ENCODE data around the gene WDFY2.

Gene WDFY2

GRCh38 chr13:51601601-51602565, 17.6 kb downstream of the WDFY2 start:
- peak in 1 of 2 donors; percentile 38 for DNase-seq

GRCh38 chr13:51603716-51604115, 19.5 kb downstream of the WDFY2 start:
- DNase-seq = no peak

- no peak for DNase-seq
Measured at GRCh38 chr13:51605698-51606097, 21.4 kb downstream of the WDFY2 start.

GRCh38 chr13:51607165-51607564, 22.9 kb downstream of the WDFY2 start:
- DNase-seq = no peak

GRCh38 chr13:51608857-51609406, 24.7 kb downstream of the WDFY2 start:
- DNase-seq = no peak

- DNase-seq = no peak
Measured at GRCh38 chr13:51612867-51613266, 28.6 kb downstream of the WDFY2 start.

GRCh38 chr13:51613535-51613934, 29.3 kb downstream of the WDFY2 start:
- no peak for DNase-seq

GRCh38 chr13:51614350-51614786, 30.1 kb downstream of the WDFY2 start:
- DNase-seq = peak; percentile 64 to 68

- no peak for DNase-seq
Measured at GRCh38 chr13:51618626-51619025, 34.4 kb downstream of the WDFY2 start.

- no peak for DNase-seq
Measured at GRCh38 chr13:51619614-51620013, 35.4 kb downstream of the WDFY2 start.

GRCh38 chr13:51620165-51620983, 36.1 kb downstream of the WDFY2 start:
- DNase-seq = peak; percentile 42 to 46

- no peak for DNase-seq
Measured at GRCh38 chr13:51621602-51622001, 37.3 kb downstream of the WDFY2 start.

- no peak for DNase-seq
Measured at GRCh38 chr13:51623473-51623872, 39.2 kb downstream of the WDFY2 start.

GRCh38 chr13:51624207-51624606, 39.9 kb downstream of the WDFY2 start:
- no peak for DNase-seq

- DNase-seq = peak; percentile 23 to 38
Measured at GRCh38 chr13:51624695-51625345, 40.6 kb downstream of the WDFY2 start.

- DNase-seq = no peak
Measured at GRCh38 chr13:51625555-51626345, 41.5 kb downstream of the WDFY2 start.

- no peak for DNase-seq
Measured at GRCh38 chr13:51626749-51627148, 42.5 kb downstream of the WDFY2 start.

- no peak for DNase-seq
Measured at GRCh38 chr13:51628059-51628852, 44.0 kb downstream of the WDFY2 start.

- DNase-seq = no peak
Measured at GRCh38 chr13:51629491-51630287, 45.4 kb downstream of the WDFY2 start.

- DNase-seq = no peak
Measured at GRCh38 chr13:51630288-51630615, 46.0 kb downstream of the WDFY2 start.

Data from inflammatory macrophage (primary cell).